ENCODE data around the gene AEBP2.

DNA sequence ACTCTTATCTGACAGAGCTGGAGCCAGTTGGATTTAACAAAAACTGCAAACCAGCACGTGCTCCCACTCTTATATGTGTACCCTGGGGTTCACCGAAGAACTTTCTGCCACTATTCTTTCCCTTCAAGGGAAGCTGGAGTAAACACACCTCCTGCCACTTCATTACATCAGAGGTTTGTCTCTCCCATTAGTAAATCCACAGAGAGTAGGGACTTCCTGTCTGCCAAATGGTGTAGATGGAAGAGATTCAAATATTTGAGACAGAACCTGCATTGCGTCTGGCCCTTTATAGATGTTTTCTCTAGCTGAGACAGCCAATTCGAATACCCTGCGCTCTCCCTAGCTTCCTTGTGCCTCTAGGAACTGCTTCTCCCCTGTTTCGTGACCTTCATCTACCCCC, 29.1 kb upstream of the AEBP2 start:
- no peak for TF ChIP-seq RFX5 (IDR thresholded peaks at IDR 0.05; ENCODE audit: low read depth, low read length)
- TF ChIP-seq RAD21 (IDR thresholded peaks at IDR 0.05; ENCODE audit: low read length), result no peak
- TF ChIP-seq, protein P1, sequence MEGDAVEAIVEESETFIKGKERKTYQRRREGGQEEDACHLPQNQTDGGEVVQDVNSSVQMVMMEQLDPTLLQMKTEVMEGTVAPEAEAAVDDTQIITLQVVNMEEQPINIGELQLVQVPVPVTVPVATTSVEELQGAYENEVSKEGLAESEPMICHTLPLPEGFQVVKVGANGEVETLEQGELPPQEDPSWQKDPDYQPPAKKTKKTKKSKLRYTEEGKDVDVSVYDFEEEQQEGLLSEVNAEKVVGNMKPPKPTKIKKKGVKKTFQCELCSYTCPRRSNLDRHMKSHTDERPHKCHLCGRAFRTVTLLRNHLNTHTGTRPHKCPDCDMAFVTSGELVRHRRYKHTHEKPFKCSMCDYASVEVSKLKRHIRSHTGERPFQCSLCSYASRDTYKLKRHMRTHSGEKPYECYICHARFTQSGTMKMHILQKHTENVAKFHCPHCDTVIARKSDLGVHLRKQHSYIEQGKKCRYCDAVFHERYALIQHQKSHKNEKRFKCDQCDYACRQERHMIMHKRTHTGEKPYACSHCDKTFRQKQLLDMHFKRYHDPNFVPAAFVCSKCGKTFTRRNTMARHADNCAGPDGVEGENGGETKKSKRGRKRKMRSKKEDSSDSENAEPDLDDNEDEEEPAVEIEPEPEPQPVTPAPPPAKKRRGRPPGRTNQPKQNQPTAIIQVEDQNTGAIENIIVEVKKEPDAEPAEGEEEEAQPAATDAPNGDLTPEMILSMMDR (conservative IDR thresholded peaks at IDR 0.05; ENCODE audit: low read depth, low read length), result no peak
- no peak for TF ChIP-seq BHLHE40 (IDR thresholded peaks at IDR 0.05; ENCODE audit: low read depth, low read length)
- no peak for TF ChIP-seq POLR2A (IDR thresholded peaks at IDR 0.05; ENCODE audit: low read depth, low read length)
- TF ChIP-seq SMC3 (IDR thresholded peaks at IDR 0.05; ENCODE audit: low read depth, low read length), result no peak
- TF ChIP-seq NFE2L2 (IDR thresholded peaks at IDR 0.05; ENCODE audit: low read depth, low read length), result no peak
- no peak for TF ChIP-seq MAZ (IDR thresholded peaks at IDR 0.05; ENCODE audit: borderline replicate concordance, low read depth, low read length)
- TF ChIP-seq, protein P2, sequence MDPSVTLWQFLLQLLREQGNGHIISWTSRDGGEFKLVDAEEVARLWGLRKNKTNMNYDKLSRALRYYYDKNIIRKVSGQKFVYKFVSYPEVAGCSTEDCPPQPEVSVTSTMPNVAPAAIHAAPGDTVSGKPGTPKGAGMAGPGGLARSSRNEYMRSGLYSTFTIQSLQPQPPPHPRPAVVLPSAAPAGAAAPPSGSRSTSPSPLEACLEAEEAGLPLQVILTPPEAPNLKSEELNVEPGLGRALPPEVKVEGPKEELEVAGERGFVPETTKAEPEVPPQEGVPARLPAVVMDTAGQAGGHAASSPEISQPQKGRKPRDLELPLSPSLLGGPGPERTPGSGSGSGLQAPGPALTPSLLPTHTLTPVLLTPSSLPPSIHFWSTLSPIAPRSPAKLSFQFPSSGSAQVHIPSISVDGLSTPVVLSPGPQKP (IDR thresholded peaks at IDR 0.05; ENCODE audit: borderline replicate concordance, low read depth, low read length), result no peak
- TF ChIP-seq CHD1 (IDR thresholded peaks at IDR 0.05; ENCODE audit: low read depth, low read length), result no peak
- TF ChIP-seq FOS (IDR thresholded peaks at IDR 0.05; ENCODE audit: low read depth, low read length), result no peak

Data from IMR-90 (cell line).